ENCODE results near the gene THBS1. TPM values are rescaled to one million over a fixed set of nuclear protein-coding genes. Genes with fewer than 3 reads are reported as not detected.

The THBS1 gene
- total RNA-seq, 2 donors from 2014 or later: 13.9 to 16.5 TPM

- no peak overlapping the region for H3K27ac Mint-ChIP-seq
These were observed 7.0 kb upstream of the THBS1 start for GRCh38 chr15:39573844-39574243.

GRCh38 chr15:39574427-39574826 is 6.5 kb upstream of the THBS1 start:
- H3K9ac ChIP-seq (ENCODE audit: extremely low read depth, low read length, poor library complexity, severe bottlenecking): no peak overlapping the region

More at GRCh38 chr15:39573844-39574243, 7.0 kb upstream of the THBS1 start:
- no peak overlapping the region for H3K27ac ChIP-seq (ENCODE audit: low read depth, low read length)
- H3K4me3 Mint-ChIP-seq: no peak overlapping the region
- no peaks in the 10 kb centered on the region for H3K9me3 ChIP-seq (ENCODE audit: control insufficient read depth, low read length)
- H3K36me3 ChIP-seq (ENCODE audit: control insufficient read depth, insufficient read depth, low read length): no peaks in the 10 kb centered on the region
- no peak overlapping the region for H3K4me3 ChIP-seq (ENCODE audit: low read length)
- H3K9ac ChIP-seq (ENCODE audit: extremely low read depth, low read length, poor library complexity, severe bottlenecking): no peak overlapping the region
- H3K27me3 Mint-ChIP-seq (ENCODE audit: insufficient read depth): peaks cover 36% of the 10 kb centered on the region
- WGBS, 2 experiments (ENCODE audit: insufficient coverage in 1 of 2, insufficient read length in 1 of 2): 83 to 97% methylated on average over 3 to 4 of the region's 4 CpGs
- no peaks in the 10 kb centered on the region for H3K4me1 ChIP-seq (ENCODE audit: control insufficient read depth, insufficient read depth, low read length)
- TF ChIP-seq CTCF (conservative IDR thresholded peaks at IDR 0.05): no peak
- H3K27me3 ChIP-seq (ENCODE audit: control insufficient read depth, insufficient read depth, low read length, poor library complexity, severe bottlenecking): no peaks in the 10 kb centered on the region
- no peaks in the 10 kb centered on the region for H3K9me3 Mint-ChIP-seq
- DNase-seq: no peak
- H3K4me1 Mint-ChIP-seq: peaks cover 4% of the 10 kb centered on the region
- no peaks in the 10 kb centered on the region for H3K36me3 Mint-ChIP-seq (ENCODE audit: low read depth)

GRCh38 chr15:39575180-39575579 is 5.7 kb upstream of the THBS1 start:
- Mint-ChIP-seq H3K4me3 (no peak overlapping the region), H3K27ac (no peak overlapping the region), H3K27me3 (ENCODE audit: insufficient read depth) (peaks cover 46% of the 10 kb centered on the region), H3K36me3 (ENCODE audit: low read depth) (no peaks in the 10 kb centered on the region), H3K4me1 (peaks cover 15% of the 10 kb centered on the region), H3K9me3 (no peaks in the 10 kb centered on the region)
- H3K4me3 ChIP-seq (ENCODE audit: low read length): no peak overlapping the region
- WGBS, 2 experiments (ENCODE audit: insufficient coverage in 1 of 2, insufficient read length in 1 of 2): 95% methylated on average over 4 to 6 of the region's 6 CpGs
- no peaks in the 10 kb centered on the region for H3K9me3 ChIP-seq (ENCODE audit: control insufficient read depth, low read length)
- no peak for DNase-seq
- no peaks in the 10 kb centered on the region for H3K4me1 ChIP-seq (ENCODE audit: control insufficient read depth, insufficient read depth, low read length)
- TF ChIP-seq CTCF (conservative IDR thresholded peaks at IDR 0.05): no peak
- H3K9ac ChIP-seq (ENCODE audit: extremely low read depth, low read length, poor library complexity, severe bottlenecking): no peak overlapping the region
- H3K27me3 ChIP-seq (ENCODE audit: control insufficient read depth, insufficient read depth, low read length, poor library complexity, severe bottlenecking): no peaks in the 10 kb centered on the region
- no peak overlapping the region for H3K27ac ChIP-seq (ENCODE audit: low read depth, low read length)
- H3K36me3 ChIP-seq (ENCODE audit: control insufficient read depth, insufficient read depth, low read length): no peaks in the 10 kb centered on the region

More at GRCh38 chr15:39574427-39574826, 6.5 kb upstream of the THBS1 start:
- 95 to 100% methylated on average over 1 of the region's 1 CpG for WGBS, 2 experiments (ENCODE audit: insufficient coverage in 1 of 2, insufficient read length in 1 of 2)
- Mint-ChIP-seq H3K27me3 (ENCODE audit: insufficient read depth) (peaks cover 42% of the 10 kb centered on the region), H3K4me3 (no peak overlapping the region), H3K9me3 (no peaks in the 10 kb centered on the region), H3K4me1 (peaks cover 10% of the 10 kb centered on the region), H3K27ac (no peak overlapping the region), H3K36me3 (ENCODE audit: low read depth) (no peaks in the 10 kb centered on the region)
- no peaks in the 10 kb centered on the region for H3K4me1 ChIP-seq (ENCODE audit: control insufficient read depth, insufficient read depth, low read length)
- H3K36me3 ChIP-seq (ENCODE audit: control insufficient read depth, insufficient read depth, low read length): no peaks in the 10 kb centered on the region
- TF ChIP-seq CTCF (conservative IDR thresholded peaks at IDR 0.05): no peak
- H3K9me3 ChIP-seq (ENCODE audit: control insufficient read depth, low read length): no peaks in the 10 kb centered on the region
- no peak overlapping the region for H3K4me3 ChIP-seq (ENCODE audit: low read length)
- no peak for DNase-seq
- H3K27ac ChIP-seq (ENCODE audit: low read depth, low read length): no peak overlapping the region
- H3K27me3 ChIP-seq (ENCODE audit: control insufficient read depth, insufficient read depth, low read length, poor library complexity, severe bottlenecking): no peaks in the 10 kb centered on the region
